ENCODE results near the gene PPBP. TPM values are rescaled to one million over a fixed set of nuclear protein-coding genes. Genes with fewer than 3 reads are reported as not detected.

The PPBP gene
- total and polyA plus RNA-seq, 4 donors = 0.67 to 55.0 (median 1.4) TPM

GRCh38 chr4:74015126-74015780, 27.3 kb upstream of the PPBP start:
- 91% methylated on average over 3 of the region's 3 CpGs for WGBS
- H3K27me3 ChIP-seq (ENCODE audit: control insufficient read depth in 4 of 4, insufficient read depth in 4 of 4, low read length in 3 of 4) = no peaks in the 10 kb centered on the region
- H3K9ac ChIP-seq (ENCODE audit: low read depth in 1 of 2, low read length in 2 of 2) = no peak overlapping the region
- no peak for TF ChIP-seq YY1 (IDR thresholded peaks at IDR 0.05)
- no peak for TF ChIP-seq MAX (IDR thresholded peaks at IDR 0.05)
- no peaks in the 10 kb centered on the region for H3K36me3 ChIP-seq (ENCODE audit: control insufficient read depth in 4 of 4, insufficient read depth in 3 of 4, low read depth in 1 of 4, low read length in 3 of 4)
- no peak for DNase-seq (ENCODE audit: low spot score)
- no peak overlapping the region for H3K4me3 ChIP-seq (ENCODE audit: low read depth in 1 of 3, low read length in 3 of 3)
- H3K27ac ChIP-seq (ENCODE audit: low read depth in 1 of 2, low read length in 2 of 2) = no peak overlapping the region
- no peaks in the 10 kb centered on the region for H3K9me3 ChIP-seq (ENCODE audit: control insufficient read depth in 4 of 4, low read length in 3 of 4)
- H3K4me1 ChIP-seq (ENCODE audit: control insufficient read depth in 4 of 4, insufficient read depth in 4 of 4, low read length in 3 of 4) = no peaks in the 10 kb centered on the region

- H3K36me3 ChIP-seq (ENCODE audit: control insufficient read depth in 4 of 4, insufficient read depth in 3 of 4, low read depth in 1 of 4, low read length in 3 of 4) = no peaks in the 10 kb centered on the region
- WGBS = 32% methylated on average over 1 of the region's 1 CpG
- H3K4me1 ChIP-seq (ENCODE audit: control insufficient read depth in 4 of 4, insufficient read depth in 4 of 4, low read length in 3 of 4) = no peaks in the 10 kb centered on the region
- TF ChIP-seq MAX (IDR thresholded peaks at IDR 0.05) (no peak), SP1 (IDR thresholded peaks at IDR 0.05) (no peak), JUND (IDR thresholded peaks at IDR 0.05) (no peak), REST (IDR thresholded peaks at IDR 0.05) (no peak), RXRA (IDR thresholded peaks at IDR 0.05) (no peak), YY1 (IDR thresholded peaks at IDR 0.05) (no peak), FOXA2 (IDR thresholded peaks at IDR 0.05) (no peak), ATF3 (IDR thresholded peaks at IDR 0.05) (no peak), RAD21 (IDR thresholded peaks at IDR 0.05) (no peak), CTCF (IDR thresholded peaks at IDR 0.05; ENCODE audit: low read depth, low read length, missing input control) (no peak), FOXA1 (IDR thresholded peaks at IDR 0.05) (no peak), EGR1 (IDR thresholded peaks at IDR 0.05; ENCODE audit: low read depth in 2 of 2) (no peak), HNF4A (conservative IDR thresholded peaks at IDR 0.05) (no peak), ZBTB33 (IDR thresholded peaks at IDR 0.05) (no peak), TAF1 (conservative IDR thresholded peaks at IDR 0.05) (no peak), HNF4G (IDR thresholded peaks at IDR 0.05) (no peak), NR2F2 (IDR thresholded peaks at IDR 0.05) (no peak)
- H3K27ac ChIP-seq (ENCODE audit: low read depth in 1 of 2, low read length in 2 of 2) = no peak overlapping the region
- H3K4me3 ChIP-seq (ENCODE audit: low read depth in 1 of 3, low read length in 3 of 3) = no peak overlapping the region
- no peaks in the 10 kb centered on the region for H3K9me3 ChIP-seq (ENCODE audit: control insufficient read depth in 4 of 4, low read length in 3 of 4)
- no peaks in the 10 kb centered on the region for H3K27me3 ChIP-seq (ENCODE audit: control insufficient read depth in 4 of 4, insufficient read depth in 4 of 4, low read length in 3 of 4)
- no peak for DNase-seq (ENCODE audit: low spot score)
- H3K9ac ChIP-seq (ENCODE audit: low read depth in 1 of 2, low read length in 2 of 2) = no peak overlapping the region
Measured at GRCh38 chr4:74014332-74014731, 26.3 kb upstream of the PPBP start.
